Fibroblast of skin of back (primary cell): ENCODE results near the gene TPCN2. TPM values are rescaled to one million over a fixed set of nuclear protein-coding genes. Genes with fewer than 3 reads are reported as not detected.
"Not testable (repeated sequence)": the region's sequence is repeated elsewhere in the genome, so short reads cannot be mapped to it uniquely, and the experiment has no call there.

ENCODE experiments used
- DNase-seq: peaks from one replicate; pipeline ENCODE4 v3.0.0-alpha.2; 2013
- polyA plus RNA-seq, 2 experiments: library from polyadenylated mRNA; unstranded; fragments of 120-200 nt; gene quantifications; one replicate each; pipeline ENCODE4 v1.2.1, GENCODE V29; 2013; ENCODE audit not compliant: insufficient read length in 2 of 2

The TPCN2 gene
- 8.1 TPM for polyA plus RNA-seq (2013, experiment 1 of 2; ENCODE audit: insufficient read length)
- polyA plus RNA-seq (2013, experiment 2 of 2; ENCODE audit: insufficient read length) = 6.0 TPM

GRCh38 chr11:69048694-69049489, at the start of gene TPCN2:
Gene TPCN2 (plus strand): TSS chr11:69048932. CDS start chr11:69048998, 66 bp downstream.
- peak; percentile 95 for DNase-seq

DNA sequence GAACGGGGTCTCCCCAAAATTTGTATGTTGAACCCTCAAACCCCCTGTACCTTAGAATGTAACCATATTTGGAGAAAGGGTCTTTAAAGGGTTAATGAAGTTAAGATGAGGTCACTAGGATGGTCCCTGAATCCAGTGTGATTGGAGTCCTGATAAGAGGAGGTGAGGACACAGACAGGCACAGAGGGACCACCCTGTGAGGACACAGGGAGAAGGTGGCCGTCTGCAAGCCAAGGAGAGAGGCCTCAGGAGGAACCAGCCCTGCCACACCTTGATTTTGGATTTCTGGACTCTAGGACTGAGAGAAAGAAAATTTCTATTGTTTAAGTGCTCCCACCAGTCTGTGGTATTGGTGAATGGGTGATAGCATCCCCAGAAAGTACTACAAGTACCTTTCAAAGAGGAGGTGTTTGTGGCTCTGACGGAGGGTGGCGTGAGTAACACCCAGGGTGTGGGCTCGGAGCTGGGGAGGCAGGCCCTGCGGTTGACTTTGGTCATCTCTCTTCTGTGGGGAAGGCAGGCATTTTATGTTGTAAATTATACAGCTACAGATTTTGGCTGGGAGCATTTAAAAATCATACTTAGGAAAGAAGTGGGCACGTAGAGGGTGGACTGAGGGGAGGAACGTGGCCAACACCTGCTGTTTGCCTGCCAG, 49.5 kb upstream of the TPCN2 start:
- no peak for DNase-seq

DNA sequence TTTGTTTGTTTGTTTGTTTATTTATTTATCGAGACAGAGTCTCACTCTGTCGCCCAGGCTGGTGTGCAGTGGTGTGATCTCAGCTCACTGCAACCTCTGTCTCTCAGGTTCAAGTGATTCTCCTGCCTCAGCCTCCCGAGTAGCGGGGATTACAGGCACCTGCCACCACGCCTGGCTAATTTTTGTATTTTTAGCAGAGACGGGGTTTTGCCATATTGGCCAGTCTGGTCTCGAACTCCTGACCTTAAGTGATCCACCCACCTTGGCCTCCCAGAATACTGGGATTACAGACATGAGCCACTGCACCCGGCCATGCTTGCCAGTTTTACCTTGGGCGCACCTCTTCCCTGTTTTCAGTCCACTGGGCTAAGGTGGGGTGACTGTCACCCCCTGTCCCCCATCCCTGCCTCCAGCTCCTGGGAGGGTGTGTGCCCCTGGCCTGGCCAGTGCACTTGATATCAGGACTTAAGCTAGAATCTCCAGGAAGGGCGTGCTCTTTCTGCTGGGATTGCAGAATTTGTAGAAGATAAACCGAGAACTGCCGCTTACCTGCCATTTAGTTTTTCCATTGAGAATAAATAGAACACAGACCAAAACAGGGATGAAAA, 48.9 kb upstream of the TPCN2 start:
- DNase-seq = not testable (repeated sequence)

- no peak for DNase-seq
These were observed 48.3 kb upstream of the TPCN2 start for GRCh38 chr11:69000391-69000790.

- DNase-seq = peak; percentile 90
These were observed 47.9 kb upstream of the TPCN2 start for GRCh38 chr11:69000831-69001242.

GRCh38 chr11:69001243-69002081, 47.3 kb upstream of the TPCN2 start:
- no peak for DNase-seq

DNA sequence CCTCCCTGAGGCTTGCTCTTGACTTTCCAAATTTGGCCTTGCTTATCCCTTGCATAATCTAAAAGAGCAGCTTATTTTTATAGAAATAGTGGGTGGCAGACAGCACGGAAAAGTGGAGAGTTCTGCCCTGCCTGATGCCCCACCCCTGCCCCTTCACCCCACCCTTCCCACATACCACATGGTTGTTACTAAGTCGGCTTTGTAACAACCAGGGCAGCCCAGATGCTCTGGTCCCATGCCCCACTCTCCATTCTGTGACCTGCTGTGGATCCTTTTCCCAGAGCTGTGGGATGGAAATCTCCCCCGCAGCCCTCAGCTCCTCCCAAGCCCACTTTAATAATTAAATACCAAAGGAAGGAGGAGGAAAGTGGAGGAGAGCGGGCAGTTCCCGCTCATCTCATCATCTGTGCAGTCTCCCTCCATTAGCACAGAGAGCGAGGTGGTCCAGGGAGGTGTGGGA, 46.6 kb upstream of the TPCN2 start:
- no peak for DNase-seq

- DNase-seq = no peak
These were observed 46.0 kb upstream of the TPCN2 start for GRCh38 chr11:69002570-69003231.

DNA sequence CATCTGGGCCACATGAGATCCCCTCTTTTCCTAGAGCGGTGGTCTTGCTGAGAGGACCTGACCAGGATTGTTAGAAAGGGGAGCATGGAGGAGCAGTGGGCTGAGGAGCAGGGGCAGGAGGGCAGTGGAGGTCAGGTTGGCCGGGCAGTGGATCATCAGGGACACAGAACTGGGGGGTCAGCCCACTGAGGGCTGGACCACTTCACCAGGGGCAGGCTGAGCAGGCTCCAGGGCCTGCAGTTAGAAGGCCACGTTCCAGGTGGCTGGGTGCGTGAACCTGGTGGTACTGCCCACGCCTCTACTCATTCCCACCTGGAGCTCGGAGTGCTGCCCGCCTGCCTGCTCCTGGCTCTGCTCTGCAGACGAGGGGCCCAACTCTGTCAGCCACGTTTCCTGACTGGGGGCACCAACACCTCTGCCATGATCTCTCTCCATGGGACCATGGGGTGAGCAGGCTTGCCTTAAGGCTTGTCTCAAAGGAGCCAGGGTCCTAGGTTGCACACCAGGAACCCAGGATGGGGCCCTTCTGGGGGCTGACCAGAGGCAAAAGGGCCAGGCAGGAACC, 45.3 kb upstream of the TPCN2 start:
- no peak for DNase-seq

- DNase-seq = no peak
These were observed 44.8 kb upstream of the TPCN2 start for GRCh38 chr11:69003866-69004367.

- DNase-seq = no peak
These were observed 44.1 kb upstream of the TPCN2 start for GRCh38 chr11:69004411-69005182.

- no peak for DNase-seq
These were observed 43.5 kb upstream of the TPCN2 start for GRCh38 chr11:69005183-69005630.

DNA sequence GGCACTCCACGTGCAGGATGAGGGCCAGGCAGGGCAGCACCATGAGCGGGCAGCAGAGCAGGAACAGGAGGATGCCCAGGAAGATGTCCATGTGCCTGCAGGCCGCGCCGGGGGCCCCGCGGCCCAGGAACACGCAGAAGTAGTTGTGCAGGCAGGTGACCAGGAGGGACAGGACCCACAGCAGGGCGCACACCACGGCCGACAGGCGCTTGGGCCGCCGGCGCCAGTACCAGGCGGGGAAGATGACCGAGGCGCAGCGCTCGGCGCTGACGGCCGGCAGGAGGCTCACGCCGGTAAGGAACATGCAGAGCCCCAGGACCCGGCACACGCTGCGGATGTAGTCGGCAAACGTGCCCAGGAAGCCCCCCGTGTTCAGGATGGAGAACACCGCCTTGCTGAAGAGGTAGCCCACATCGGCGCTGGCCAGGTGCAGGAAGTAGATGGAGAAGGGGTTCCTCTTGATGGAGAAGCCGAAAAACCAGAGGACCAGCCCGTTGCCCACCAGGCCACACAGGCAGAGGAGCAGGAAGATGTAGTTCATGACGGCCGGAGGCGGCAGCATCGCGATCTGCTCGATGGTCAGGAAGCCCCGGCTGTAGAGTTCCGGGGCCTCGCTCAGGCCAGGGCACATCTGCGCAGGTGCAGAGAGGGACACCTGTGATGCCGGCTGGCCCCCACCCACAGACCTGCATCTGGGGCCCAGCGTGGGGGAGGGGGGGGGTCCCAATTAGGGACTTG, 42.9 kb upstream of the TPCN2 start:
- no peak for DNase-seq

DNA sequence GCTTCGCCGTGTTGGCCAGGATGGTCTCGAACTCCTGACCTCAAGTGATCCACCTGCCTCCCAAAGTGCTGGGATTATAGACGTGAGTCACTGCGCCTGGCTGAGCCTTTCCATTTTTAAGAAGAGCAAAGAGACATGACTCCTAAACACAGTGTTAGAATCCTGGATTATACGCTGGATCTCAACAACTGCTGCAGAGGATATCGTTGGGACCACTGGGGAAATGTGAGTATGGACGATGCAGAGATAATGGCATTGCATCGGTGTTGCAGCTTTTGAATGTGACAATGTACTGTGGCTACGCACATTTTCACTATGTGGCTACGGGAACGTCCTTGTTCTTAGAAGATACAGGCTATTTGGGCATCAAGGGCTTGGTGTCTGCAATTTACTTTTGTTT, 41.9 kb upstream of the TPCN2 start:
- DNase-seq = no peak

- DNase-seq = peak; percentile 21
These were observed 40.8 kb upstream of the TPCN2 start for GRCh38 chr11:69007975-69008381.

- DNase-seq = peak; percentile 98
These were observed 39.8 kb upstream of the TPCN2 start for GRCh38 chr11:69008737-69009440.

- no peak for DNase-seq
These were observed 39.1 kb upstream of the TPCN2 start for GRCh38 chr11:69009441-69010211.

DNA sequence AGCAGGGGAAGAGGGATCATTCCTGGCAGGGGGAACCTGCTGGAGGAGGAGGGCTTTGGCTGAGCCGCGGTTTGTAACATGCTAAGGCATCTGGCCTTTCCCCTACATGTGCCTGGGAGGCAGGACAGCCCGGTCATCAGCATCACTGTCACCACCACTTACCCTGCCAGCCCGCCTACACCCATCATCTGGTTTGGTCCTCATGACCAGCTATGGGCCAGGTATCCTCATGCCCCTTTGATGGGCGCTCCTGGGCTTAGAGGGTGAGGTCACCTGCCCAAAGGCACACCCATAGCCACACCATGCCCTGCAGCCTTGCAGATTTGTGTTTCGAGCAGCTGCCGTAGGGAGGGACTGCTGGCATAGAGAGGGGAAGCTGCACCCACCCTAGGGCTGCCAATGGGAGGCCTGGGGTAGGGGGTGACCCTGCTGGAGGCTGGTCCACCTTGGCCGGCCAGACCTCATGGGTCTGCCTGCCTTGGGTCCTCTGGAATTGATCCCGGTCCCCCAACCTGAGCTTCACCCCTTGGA, 38.3 kb upstream of the TPCN2 start:
- peak; percentile 34 for DNase-seq
